Activated T-cell treated with anti-CD3 and anti-CD28 coated beads for 24 hours (primary cell): ENCODE measurements around the gene PRKAG2.
A peak's percentile ranks its signal among the peaks of the same experiment; 100 is the strongest.
"Not testable (repeated sequence)": the region's sequence is repeated elsewhere in the genome, so short reads cannot be mapped to it uniquely, and the experiment has no call there.

Experiments used
- DNase-seq: peaks from one replicate; pipeline ENCODE4 v3.0.0-alpha.2; 2020; ENCODE audit warnings: low read depth

Gene PRKAG2

GRCh38 chr7:151783958-151784575, 92.8 kb downstream of the PRKAG2 start:
- DNase-seq = no peak

DNA sequence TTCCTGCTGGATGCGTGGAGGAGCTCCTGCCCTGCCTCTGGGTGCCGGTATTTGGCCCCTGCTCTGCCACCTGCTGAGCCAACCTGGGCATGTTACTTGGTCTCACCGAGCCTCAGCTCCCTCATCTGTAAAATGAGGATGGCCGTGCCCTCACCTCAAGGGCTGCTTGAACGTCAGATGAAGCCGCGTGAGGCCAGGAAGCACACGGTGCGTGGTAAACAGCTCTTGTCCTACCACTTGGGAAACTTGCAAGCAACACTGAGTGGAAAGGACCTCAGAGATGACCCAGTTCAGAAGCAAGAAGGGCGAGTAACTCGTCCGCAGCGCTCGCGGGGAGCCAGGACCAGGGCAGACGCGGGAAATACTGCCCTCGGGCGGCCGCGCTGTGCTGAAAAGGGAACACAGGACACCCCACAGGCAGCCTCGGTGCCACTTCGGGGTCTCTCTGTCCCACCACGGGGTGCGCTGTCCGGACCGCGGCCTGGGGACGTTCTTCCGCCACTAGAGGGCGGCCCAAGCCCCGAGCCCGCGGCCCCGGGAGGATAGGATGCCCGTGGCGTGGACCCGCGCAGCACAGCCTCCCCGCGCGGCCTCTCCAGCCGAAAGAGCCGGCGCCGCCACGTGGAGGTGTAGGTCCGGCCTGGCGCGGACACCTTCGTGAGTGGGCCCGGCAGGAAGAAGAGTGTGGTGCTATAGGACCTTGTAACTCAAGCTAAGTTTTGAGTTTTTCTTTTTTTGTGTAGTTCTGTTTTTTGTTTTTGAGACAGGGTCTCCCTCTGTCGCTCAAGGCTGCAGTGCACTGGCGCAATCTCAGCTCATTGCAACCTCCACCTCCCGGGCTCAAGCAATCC, 94.1 kb downstream of the PRKAG2 start:
- peak; percentile 61 for DNase-seq

GRCh38 chr7:151782256-151782597, 94.7 kb downstream of the PRKAG2 start:
- DNase-seq = not testable (repeated sequence)

DNA sequence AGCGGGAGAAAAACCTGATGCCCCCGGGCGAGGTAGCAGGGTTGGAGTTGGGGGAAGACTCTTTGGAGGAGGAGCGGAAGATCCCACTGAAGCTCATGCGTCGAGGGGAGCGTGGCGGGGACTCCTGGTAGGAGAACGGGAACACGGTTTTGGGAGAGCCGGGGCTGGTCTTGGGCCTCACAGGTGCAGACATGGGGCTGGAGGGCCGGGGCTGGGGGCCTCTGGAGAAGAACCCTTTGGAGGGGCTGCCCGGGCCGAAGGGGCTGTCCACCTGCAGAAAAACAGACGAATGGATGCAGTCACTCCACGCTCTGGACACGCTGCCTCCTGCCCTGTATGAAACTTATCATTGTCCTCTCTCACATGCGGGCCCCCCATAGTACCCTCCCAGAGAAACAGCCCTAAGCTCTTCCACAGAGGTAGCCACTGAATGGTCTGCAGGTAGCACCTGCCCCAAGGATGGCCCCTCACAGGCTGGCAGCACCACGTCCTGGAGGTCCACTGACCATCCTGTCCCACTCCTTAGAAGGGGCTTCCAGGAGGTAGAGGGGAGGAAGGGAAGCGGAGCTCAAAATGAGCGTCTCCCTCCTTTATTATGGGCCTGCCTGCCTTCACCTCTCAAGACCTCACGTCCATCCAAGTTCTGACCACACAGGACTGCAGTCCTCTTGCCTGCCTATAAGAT, 95.6 kb downstream of the PRKAG2 start:
- no peak for DNase-seq

- no peak for DNase-seq
Observed at GRCh38 chr7:151780631-151781030, 96.3 kb downstream of the PRKAG2 start.

DNA sequence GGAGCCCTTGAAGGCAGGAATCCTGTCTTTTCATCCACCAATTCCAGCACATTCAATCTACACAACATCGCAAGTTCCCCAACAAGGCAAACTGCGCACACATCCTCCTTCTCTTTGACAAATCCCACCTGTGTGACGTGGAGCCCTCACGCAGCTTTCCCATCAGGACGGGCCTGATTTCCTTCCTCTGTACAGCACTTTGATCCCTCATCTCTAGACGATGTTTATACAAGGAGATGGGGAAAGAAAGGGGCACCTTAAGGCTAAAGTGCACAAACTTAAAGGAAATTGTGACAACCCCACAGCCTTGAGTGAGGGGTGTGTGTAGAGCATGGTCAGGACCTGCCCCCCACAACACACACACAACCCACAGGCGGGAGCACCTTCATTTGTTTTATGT, 97.2 kb downstream of the PRKAG2 start:
- DNase-seq = no peak

DNA sequence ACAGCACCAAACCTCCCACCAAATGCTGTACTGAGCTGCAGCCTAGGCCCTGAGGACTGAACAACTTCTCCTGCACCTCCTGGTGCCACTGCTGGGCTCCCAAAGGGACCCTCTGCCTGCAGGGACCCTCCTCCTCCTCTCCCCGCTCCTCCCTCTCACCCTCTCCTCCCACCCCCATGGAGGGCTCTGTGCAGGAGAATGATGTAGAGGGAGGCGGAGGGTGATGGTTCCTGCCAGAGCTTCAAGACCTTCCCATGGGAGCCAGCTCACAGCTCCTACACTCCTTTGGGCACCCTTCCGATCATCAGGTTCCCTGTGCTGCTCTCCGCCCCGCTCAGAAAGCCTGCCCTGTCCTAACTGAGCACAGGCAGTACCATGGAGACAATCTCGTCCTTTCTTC, 97.7 kb downstream of the PRKAG2 start:
- no peak for DNase-seq

DNA sequence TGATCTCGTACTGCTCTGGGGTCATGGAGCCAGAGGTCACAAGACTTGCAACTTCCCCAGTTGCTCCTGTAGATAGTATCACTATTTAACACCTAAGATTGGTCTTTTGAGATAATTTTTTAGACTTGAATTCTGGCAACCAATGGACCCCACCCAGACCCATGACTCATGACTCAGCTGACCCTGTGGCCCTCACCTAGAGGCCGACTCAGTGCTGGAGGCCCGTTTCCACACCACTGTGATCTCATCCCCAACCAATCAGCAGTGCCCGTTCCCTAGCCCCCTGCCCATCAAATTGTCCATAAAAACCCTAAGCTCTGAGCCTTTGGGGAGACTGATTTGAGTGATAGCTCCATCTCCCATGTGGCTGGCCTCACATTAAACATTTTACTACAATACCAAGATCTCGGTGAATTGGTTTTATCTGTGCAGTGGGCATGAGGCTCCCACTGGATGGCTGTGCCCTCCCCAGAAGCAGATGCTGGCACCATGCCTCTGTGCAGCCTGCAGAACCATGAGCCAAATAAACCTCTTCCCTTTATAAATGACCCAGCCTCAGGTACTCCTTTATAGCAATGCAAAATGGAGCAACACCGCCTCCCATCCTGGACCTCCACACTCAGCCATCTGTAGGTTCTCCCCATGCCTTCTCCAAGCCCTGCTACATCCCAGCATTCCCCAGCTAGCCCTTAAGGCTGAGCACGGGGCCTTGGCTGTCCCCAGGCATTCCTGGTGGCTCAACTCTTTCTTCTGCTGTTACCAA, 98.8 kb downstream of the PRKAG2 start:
- no peak for DNase-seq

DNA sequence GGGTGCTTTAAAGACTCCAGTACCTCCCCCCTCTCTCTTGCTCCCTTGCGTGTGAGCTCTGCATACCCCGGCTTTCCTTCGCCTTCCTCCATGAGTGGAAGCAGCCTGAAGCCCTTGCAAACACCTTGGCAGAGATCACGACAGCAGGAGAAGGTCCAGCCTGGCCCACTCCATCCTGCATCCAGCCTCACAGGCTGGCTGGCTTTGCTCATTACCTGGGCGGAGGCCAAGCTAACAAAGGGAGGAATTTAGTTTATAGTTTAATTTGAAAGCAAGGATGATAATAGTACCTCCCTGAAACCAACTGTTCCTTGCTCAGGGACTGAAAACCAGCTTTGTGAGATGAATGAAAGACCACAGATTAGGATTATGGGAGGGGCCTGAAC, 99.4 kb downstream of the PRKAG2 start:
- no peak for DNase-seq

GRCh38 chr7:151776876-151777494, 99.9 kb downstream of the PRKAG2 start:
- no peak for DNase-seq

- DNase-seq = no peak
Observed at GRCh38 chr7:151776446-151776845, 100.5 kb downstream of the PRKAG2 start.

DNA sequence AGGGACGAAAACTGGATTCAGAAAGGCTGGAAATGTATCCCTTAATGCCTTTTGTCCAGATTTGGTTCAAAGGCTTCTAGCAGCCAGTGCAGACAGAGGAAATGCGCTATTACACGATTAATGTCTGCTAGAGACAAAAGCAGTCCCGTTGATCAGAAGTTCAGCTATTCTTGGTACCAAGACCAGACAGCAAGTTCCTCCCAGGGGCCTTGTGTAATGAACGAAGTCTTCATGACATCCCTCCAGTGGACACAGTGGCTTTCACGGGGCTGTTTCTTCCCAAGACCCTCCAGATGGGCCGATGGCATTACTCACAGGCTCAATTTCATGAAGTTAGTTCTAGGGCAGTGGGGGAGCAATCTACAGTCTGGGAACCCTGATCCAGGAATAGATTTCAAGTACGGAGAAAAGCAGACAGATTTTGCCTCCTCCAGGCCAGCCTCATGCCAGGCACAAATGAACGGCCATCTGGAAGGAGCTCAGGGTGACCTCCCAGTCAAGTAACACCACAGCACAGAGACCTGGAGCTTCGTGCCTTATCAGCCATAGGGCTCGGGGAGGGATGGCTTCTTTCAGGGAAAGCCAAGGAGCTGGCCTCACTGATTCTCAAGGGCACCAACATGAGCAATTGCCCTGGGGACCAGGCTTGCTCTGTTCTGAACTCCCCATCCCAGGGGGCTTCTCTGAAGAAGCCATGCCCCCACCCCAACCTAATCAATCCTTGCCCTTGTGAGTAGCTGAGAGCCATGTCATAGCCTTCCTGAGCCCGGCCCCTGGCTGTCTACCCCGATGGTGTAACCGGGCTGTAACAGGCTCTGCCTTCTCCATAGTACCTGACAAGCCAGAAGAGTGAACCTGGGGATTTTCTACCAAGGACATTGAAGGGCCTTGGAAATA, 101.1 kb downstream of the PRKAG2 start:
- no peak for DNase-seq

GRCh38 chr7:151774951-151775350, 102.0 kb downstream of the PRKAG2 start:
- DNase-seq = no peak

- DNase-seq = no peak
Observed at GRCh38 chr7:151773797-151774196, 103.1 kb downstream of the PRKAG2 start.

DNA sequence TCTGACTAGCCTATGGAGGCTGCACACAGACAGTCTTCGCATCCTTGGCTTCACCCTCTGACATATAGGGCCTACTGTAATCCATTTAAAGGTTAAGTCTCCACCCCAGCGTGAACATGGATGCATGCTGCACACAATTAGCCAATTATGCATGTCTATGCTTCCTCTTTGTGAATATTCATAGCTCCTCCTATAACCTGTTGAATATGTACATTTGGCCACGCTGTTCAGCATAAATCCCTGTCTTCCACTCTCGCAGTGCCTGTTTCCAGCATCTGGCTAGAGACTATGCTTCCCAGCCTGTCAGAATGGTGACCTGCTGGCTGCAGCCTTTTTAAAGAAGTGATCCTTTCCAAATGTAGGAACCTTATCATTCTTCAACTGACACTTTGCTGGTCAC, 106.7 kb downstream of the PRKAG2 start:
- DNase-seq = no peak

GRCh38 chr7:151769188-151769821, 107.6 kb downstream of the PRKAG2 start:
- no peak for DNase-seq

DNA sequence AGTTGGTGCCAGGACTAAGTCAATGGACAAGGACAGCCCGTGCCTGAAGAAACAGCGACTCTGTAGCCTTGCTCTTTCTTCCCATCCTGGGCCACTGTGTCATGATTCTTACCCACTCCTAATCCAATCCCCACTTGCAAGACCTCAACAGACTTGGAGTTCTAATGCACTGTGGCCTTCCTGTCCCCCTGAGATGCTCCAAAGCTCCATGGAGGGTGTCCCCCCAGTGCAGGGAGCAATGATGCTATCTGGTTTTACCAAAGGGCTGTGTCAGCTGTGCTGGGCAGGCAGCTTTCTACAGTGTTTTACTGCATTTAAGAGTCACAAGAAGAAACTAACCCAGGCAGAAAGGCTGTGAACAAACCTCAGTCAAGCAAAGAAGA, 108.1 kb downstream of the PRKAG2 start:
- no peak for DNase-seq

GRCh38 chr7:151767557-151767956, 109.4 kb downstream of the PRKAG2 start:
- DNase-seq = no peak

GRCh38 chr7:151764056-151764920, 112.6 kb downstream of the PRKAG2 start:
- no peak for DNase-seq
